Thyroid gland (tissue), 4 donors: Measurements from ENCODE around the gene NT5DC2.

ENCODE experiments used
- CTCF ChIP-seq, 6 experiments: fragments of 200-600 bp in 3 of 6; fragments of 450-650 bp in 3 of 6; sonication (generic) in 3 of 6; IDR thresholded peaks; one replicate each; pipeline ENCODE4 v1.5.1; 2016 to 2019; ENCODE audit warnings: antibody characterized with exemption in 6 of 6, mild to moderate bottlenecking in 2 of 6, inconsistent platforms in 1 of 6, moderate library complexity in 1 of 6
- POLR2A ChIP-seq, 2 donors: fragments of 450-650 bp; IDR thresholded peaks; one replicate each; pipeline ENCODE4 v1.6.1; 2017; ENCODE audit warnings: antibody characterized with exemption in 2 of 2, mild to moderate bottlenecking in 2 of 2, moderate library complexity in 1 of 2

GRCh38 chr3:52511509-52511908 is 22.1 kb downstream of the NT5DC2 start:
- TF ChIP-seq CTCF (IDR thresholded peaks at IDR 0.05) (no peak), POLR2A (IDR thresholded peaks at IDR 0.05) (no peak)
